Activated CD4-positive, alpha-beta T cell treated with anti-CD3 and anti-CD28 coated beads for 24 hours (primary cell): ENCODE measurements around the gene FSCN2.
A peak's percentile ranks its signal among the peaks of the same experiment; 100 is the strongest.

ENCODE experiments used
- DNase-seq, 2 donors: peaks; one replicate each; pipeline ENCODE4 v3.0.0-alpha.2; 2020; ENCODE audit warnings: low read depth in 2 of 2

FSCN2 gene

GRCh38 chr17:81527591-81528383 is at the start of gene FSCN2:
TSS of gene FSCN2 (plus strand) at chr17:81528377. CDS start at chr17:81528532, 155 bp downstream.
- DNase-seq, result no peak

GRCh38 chr17:81479175-81480071 is 48.8 kb upstream of the FSCN2 start:
- DNase-seq, result no peak

GRCh38 chr17:81480140-81481072 is 47.8 kb upstream of the FSCN2 start:
- DNase-seq, result no peak

GRCh38 chr17:81481073-81481799 is 46.9 kb upstream of the FSCN2 start:
- DNase-seq, result peak in 1 of 2 donors; percentile 16

- no peak for DNase-seq
Measured at GRCh38 chr17:81481815-81482505, 46.2 kb upstream of the FSCN2 start.

- DNase-seq, result no peak
Measured at GRCh38 chr17:81482673-81483072, 45.5 kb upstream of the FSCN2 start.

GRCh38 chr17:81483085-81483861 is 44.9 kb upstream of the FSCN2 start:
- no peak for DNase-seq

- no peak for DNase-seq
Measured at GRCh38 chr17:81483862-81484194, 44.3 kb upstream of the FSCN2 start.

GRCh38 chr17:81484195-81484979 is 43.8 kb upstream of the FSCN2 start:
- DNase-seq, result peak; percentile 83 to 84

- no peak for DNase-seq
Measured at GRCh38 chr17:81486199-81486810, 41.9 kb upstream of the FSCN2 start.

GRCh38 chr17:81487089-81487486 is 41.1 kb upstream of the FSCN2 start:
- DNase-seq, result no peak

GRCh38 chr17:81487487-81488275 is 40.5 kb upstream of the FSCN2 start:
- peak; percentile 74 for DNase-seq

GRCh38 chr17:81488276-81488860 is 39.8 kb upstream of the FSCN2 start:
- DNase-seq, result no peak

GRCh38 chr17:81489012-81489997 is 38.9 kb upstream of the FSCN2 start:
- no peak for DNase-seq

GRCh38 chr17:81489998-81490992 is 37.9 kb upstream of the FSCN2 start:
- no peak for DNase-seq
